ENCODE measurements around the gene EIF6. TPM values are rescaled to one million over a fixed set of nuclear protein-coding genes. Genes with fewer than 3 reads are reported as not detected.

EIF6 gene
- total and polyA plus RNA-seq, 2 of the 8 experiments (the other 6 are each of a cell fraction or from before 2014, with no cell fraction given): 184 to 319 TPM

GRCh38 chr20:35301426-35301825 is 16.9 kb upstream of the EIF6 start:
- Histone ChIP-seq H4K91ac (replicated peaks; ENCODE audit: insufficient read length, low read length) (no peak overlapping the region), H2BK20ac (ENCODE audit: low read length) (no peak overlapping the region), H3K79me2 (ENCODE audit: control insufficient read depth in 1 of 2, insufficient read depth in 2 of 2, low read length in 2 of 2) (no peaks in the 10 kb centered on the region), H3K4me2 (ENCODE audit: insufficient read depth in 1 of 2, low read depth in 2 of 2, low read length in 2 of 2) (no peak overlapping the region), H4K8ac (ENCODE audit: extremely low read depth, insufficient read depth, low read length) (no peak overlapping the region), H2BK15ac (ENCODE audit: low read length) (no peak overlapping the region), H2AK5ac (ENCODE audit: low read depth, low read length) (no peak overlapping the region), H2AFZ (ENCODE audit: low read length) (no peak overlapping the region), H3K18ac (ENCODE audit: extremely low read depth, low read length) (no peak overlapping the region), H3K27me3 (replicated peaks in 1 of 4; ENCODE audit: control insufficient read depth in 3 of 4, extremely low read depth in 1 of 4, insufficient read depth in 3 of 4, low read length in 3 of 4) (no peaks in the 10 kb centered on the region), H3K23ac (ENCODE audit: insufficient read length) (no peak overlapping the region), H4K20me1 (replicated peaks in 1 of 2; ENCODE audit: control insufficient read depth in 1 of 2, insufficient read depth in 2 of 2, low read length in 2 of 2) (no peaks in the 10 kb centered on the region), H4K5ac (ENCODE audit: insufficient read length, low read depth, low read length) (no peak overlapping the region), H3K79me1 (ENCODE audit: low read depth, low read length) (no peaks in the 10 kb centered on the region), H3K4ac (replicated peaks; ENCODE audit: insufficient read length, low read depth, low read length) (no peak overlapping the region), H2BK5ac (ENCODE audit: low read depth, low read length) (no peak overlapping the region), H3K4me3 (ENCODE audit: extremely low read depth in 1 of 4, insufficient read depth in 2 of 4, low read depth in 3 of 4, low read length in 4 of 4) (no peak overlapping the region), H3K14ac (ENCODE audit: insufficient read length) (no peak overlapping the region), H3K56ac (replicated peaks; ENCODE audit: insufficient read length, low read depth, low read length) (no peak overlapping the region), H3K9ac (replicated peaks in 1 of 4; ENCODE audit: extremely low read depth in 1 of 4, low read depth in 3 of 4, low read length in 3 of 4) (no peak overlapping the region), H3K36me3 (ENCODE audit: control insufficient read depth in 2 of 4, insufficient read depth in 4 of 4, low read length in 3 of 4) (no peaks in the 10 kb centered on the region), H3K9me3 (ENCODE audit: insufficient read depth in 2 of 2, low read depth in 1 of 2, low read length in 1 of 2) (no peaks in the 10 kb centered on the region), H3K23me2 (ENCODE audit: low read depth, low read length) (no peaks in the 10 kb centered on the region), H2BK120ac (replicated peaks; ENCODE audit: low read depth, low read length) (no peak overlapping the region), H3K4me1 (replicated peaks in 1 of 4; ENCODE audit: control insufficient read depth in 3 of 4, insufficient read depth in 4 of 4, low read length in 3 of 4) (peaks cover 0 to 4% (median 2%) of the 10 kb centered on the region in 4 experiments; a peak in 3 of 7 replicates), H2BK12ac (ENCODE audit: low read depth, low read length) (no peak overlapping the region), H3K27ac (ENCODE audit: low read depth, low read length) (no peak overlapping the region)
- no peak for DNase-seq (ENCODE audit: low read depth in 1 of 2, low spot score in 2 of 2)
- ChIA-PET CTCF (ENCODE audit: partially characterized antibody) (interaction anchor here (0.8 to 13.8 kb wide), 7 partner anchors 13 to 146 kb away, joined by 3 to 104 read pairs (median 3); partner anchors contain the start of genes EIF6 and MMP24OS), POLR2A (ENCODE audit: partially characterized antibody) (interaction anchor here (0.6 kb wide), 1 partner anchor 431 kb away, joined by 3 read pairs; no protein-coding TSS in a partner anchor)
- TF ChIP-seq FOSL1 (IDR thresholded peaks at IDR 0.05; ENCODE audit: insufficient read depth, low read depth, low read length) (no peak), YY1 (IDR thresholded peaks at IDR 0.05; ENCODE audit: low read depth, low read length) (no peak), MAFK (IDR thresholded peaks at IDR 0.05; ENCODE audit: low read depth, low read length) (no peak), POLR2A (IDR thresholded peaks at IDR 0.05; ENCODE audit: control extremely low read depth in 1 of 2, low read depth in 2 of 2, low read length in 2 of 2) (no peak), NRF1 (IDR thresholded peaks at IDR 0.05; ENCODE audit: low read depth, low read length) (no peak), ZNF274 (IDR thresholded peaks at IDR 0.05; ENCODE audit: borderline replicate concordance, extremely low read depth, low read length) (no peak), SP2 (IDR thresholded peaks at IDR 0.05; ENCODE audit: low read length) (no peak), TAF7 (optimal IDR thresholded peaks at IDR 0.05; ENCODE audit: borderline replicate concordance, low read depth, low read length) (no peak), POU5F1 (IDR thresholded peaks at IDR 0.05; ENCODE audit: low read depth, low read length) (no peak)
- FAIRE-seq: no peak
- WGBS, 2 experiments (ENCODE audit: extremely low coverage in 1 of 2, insufficient coverage in 1 of 2, insufficient read length in 1 of 2, insufficient replicate concordance in 2 of 2, low coverage in 1 of 2, low lambda C conversion rate in 2 of 2, missing lambda C conversion rate in 1 of 2): 83% methylated on average over 2 of the region's 2 CpGs; no CpG with 5 or more reads in 1 of the 2 experiments

All from H1 (cell line).